HEK293 (cell line): Measurements from ENCODE around the gene GNAQ.

ENCODE experiments used
- CTCF ChIA-PET: fragments of 350-600 bp; formaldehyde crosslinking; extraction: SDS; loops from one replicate; lab custom pipeline; 2021; ENCODE audit warnings: antibody characterized with exemption; lab: Yijun Ruan, JAX
- POLR2A ChIA-PET: fragments of 300-600 bp; formaldehyde crosslinking; extraction: SDS; loops from one replicate; lab custom pipeline; 2020; ENCODE audit warnings: antibody characterized with exemption, inconsistent platforms; lab: Yijun Ruan, JAX
- H3K27ac ChIP-seq: fragments of 200-500 bp; sonication (Bioruptor generic); 2 replicates; pipeline ENCODE4 v1.5.1; 2014; ENCODE audit warnings: low read depth, low read length, control low read depth, inconsistent platforms; ENCODE audit errors: extremely low read depth
- H3K36me3 ChIP-seq, 2 experiments: fragments of 200-500 bp in 1 of 2; sonication (Bioruptor generic) in 1 of 2; 1 replicate in 1 of 2; 2 replicates in 1 of 2; pipeline ENCODE4 v1.5.1; 2014 to 2017; ENCODE audit warnings: inconsistent platforms in 2 of 2, low read length in 2 of 2; ENCODE audit not compliant: control insufficient read depth in 2 of 2, insufficient read depth in 1 of 2
- H3K4me1 ChIP-seq: fragments of 200-500 bp; sonication (Bioruptor generic); 2 replicates; pipeline ENCODE4 v1.5.1; 2014; ENCODE audit warnings: mild to moderate bottlenecking, low read length, inconsistent platforms; ENCODE audit not compliant: control insufficient read depth, insufficient read depth
- H3K4me3 ChIP-seq: 2 replicates; pipeline ENCODE4 v1.5.1; 2011; ENCODE audit warnings: low read depth, mild to moderate bottlenecking, control low read depth, low read length, moderate library complexity
- H3K9me3 ChIP-seq: fragments of 200-500 bp; sonication (Bioruptor generic); 2 replicates; pipeline ENCODE4 v1.5.1; 2014; ENCODE audit warnings: low read depth, low read length, inconsistent platforms; ENCODE audit not compliant: control insufficient read depth, insufficient read depth
- BCL11A ChIP-seq: fragments of 450-650 bp; formaldehyde crosslinking; IDR thresholded peaks from 2 replicates; pipeline ENCODE4 v1.5.1; 2016; ENCODE audit warnings: low read depth, missing biosample characterization, missing genetic modification characterization
- GFI1B ChIP-seq: fragments of 450-650 bp; formaldehyde crosslinking; IDR thresholded peaks from 2 replicates; pipeline ENCODE4 v1.5.1; 2016; ENCODE audit warnings: missing biosample characterization, missing genetic modification characterization
- GLI2 ChIP-seq: fragments of 450-650 bp; formaldehyde crosslinking; IDR thresholded peaks from 2 replicates; pipeline ENCODE4; 2017; ENCODE audit warnings: missing biosample characterization, missing genetic modification characterization, low read depth, borderline replicate concordance
- GLIS1 ChIP-seq: fragments of 450-650 bp; formaldehyde crosslinking; IDR thresholded peaks from 2 replicates; pipeline ENCODE4 v1.5.1; 2016; ENCODE audit warnings: missing biosample characterization, missing genetic modification characterization
- KLF9 ChIP-seq: fragments of 450-650 bp; formaldehyde crosslinking; IDR thresholded peaks from 2 replicates; pipeline ENCODE4 v1.5.1; 2016; ENCODE audit warnings: missing biosample characterization, missing genetic modification characterization, low read depth
- MEIS1 ChIP-seq: sonication (generic); formaldehyde crosslinking; IDR thresholded peaks from 2 replicates; pipeline ENCODE4 v1.8.1; 2022; ENCODE audit warnings: missing genetic modification reagents, mild to moderate bottlenecking, borderline replicate concordance
- ZNF146 ChIP-seq: fragments of 450-650 bp; formaldehyde crosslinking; IDR thresholded peaks from 2 replicates; pipeline ENCODE4 v1.5.1; 2016; ENCODE audit warnings: missing biosample characterization, missing genetic modification characterization
- ZNF16 ChIP-seq: fragments of 450-650 bp; formaldehyde crosslinking; IDR thresholded peaks from 2 replicates; pipeline ENCODE4 v1.5.1; 2016; ENCODE audit warnings: low read depth, missing biosample characterization, missing genetic modification characterization
- ZNF19 ChIP-seq: fragments of 450-650 bp; formaldehyde crosslinking; IDR thresholded peaks from 2 replicates; pipeline ENCODE4; 2016; ENCODE audit warnings: missing biosample characterization, missing genetic modification characterization, low read depth
- ZNF2 ChIP-seq: fragments of 450-650 bp; formaldehyde crosslinking; IDR thresholded peaks from 2 replicates; pipeline ENCODE4 v1.5.1; 2016; ENCODE audit warnings: missing biosample characterization, missing genetic modification characterization
- ZNF214 ChIP-seq: fragments of 450-650 bp; formaldehyde crosslinking; IDR thresholded peaks from 2 replicates; pipeline ENCODE4 v1.5.1; 2017; ENCODE audit warnings: missing biosample characterization, mild to moderate bottlenecking, missing genetic modification characterization, borderline replicate concordance
- ZNF223 ChIP-seq: fragments of 450-650 bp; formaldehyde crosslinking; IDR thresholded peaks from 2 replicates; pipeline ENCODE4 v1.5.1; 2016; ENCODE audit warnings: missing biosample characterization, missing genetic modification characterization
- ZNF292 ChIP-seq: fragments of 450-650 bp; formaldehyde crosslinking; IDR thresholded peaks from 2 replicates; pipeline ENCODE4 v1.5.1; 2016; ENCODE audit warnings: low read depth, missing biosample characterization, missing genetic modification characterization, borderline replicate concordance
- ZNF324 ChIP-seq: fragments of 450-650 bp; formaldehyde crosslinking; IDR thresholded peaks from 2 replicates; pipeline ENCODE4 v1.5.1; 2016; ENCODE audit warnings: missing biosample characterization, missing genetic modification characterization
- ZNF341 ChIP-seq: fragments of 450-650 bp; formaldehyde crosslinking; IDR thresholded peaks from 2 replicates; pipeline ENCODE4; 2016; ENCODE audit warnings: low read depth, missing biosample characterization, missing genetic modification characterization
- ZNF501 ChIP-seq: fragments of 450-650 bp; formaldehyde crosslinking; IDR thresholded peaks from 2 replicates; pipeline ENCODE4 v1.5.1; 2016; ENCODE audit warnings: missing biosample characterization, missing genetic modification characterization
- ZNF521 ChIP-seq: fragments of 450-650 bp; formaldehyde crosslinking; IDR thresholded peaks from 2 replicates; pipeline ENCODE4 v1.5.1; 2017; ENCODE audit warnings: missing biosample characterization, mild to moderate bottlenecking, missing genetic modification characterization
- ZNF624 ChIP-seq: fragments of 450-650 bp; formaldehyde crosslinking; IDR thresholded peaks from 2 replicates; pipeline ENCODE4 v1.5.1; 2017; ENCODE audit warnings: missing biosample characterization, missing genetic modification characterization
- ZNF670 ChIP-seq: fragments of 450-650 bp; formaldehyde crosslinking; IDR thresholded peaks from 2 replicates; pipeline ENCODE4 v1.5.1; 2016; ENCODE audit warnings: missing biosample characterization, missing genetic modification characterization, low read depth
- ZNF792 ChIP-seq: fragments of 450-650 bp; formaldehyde crosslinking; IDR thresholded peaks from 2 replicates; pipeline ENCODE4 v1.5.1; 2016; ENCODE audit warnings: missing biosample characterization, missing genetic modification characterization
- TF ChIP-seq, protein P1 (sequence below): fragments of 450-650 bp; formaldehyde crosslinking; IDR thresholded peaks from 2 replicates; pipeline ENCODE4 v1.5.1; 2016; ENCODE audit warnings: missing biosample characterization, missing genetic modification characterization
- TF ChIP-seq, protein P2 (sequence below): fragments of 450-650 bp; formaldehyde crosslinking; IDR thresholded peaks from 2 replicates; pipeline ENCODE4 v1.5.1; 2017; ENCODE audit warnings: missing biosample characterization, missing genetic modification characterization
- TF ChIP-seq, protein P3 (sequence below): fragments of 450-650 bp; formaldehyde crosslinking; IDR thresholded peaks from 2 replicates; pipeline ENCODE4 v1.5.1; 2017; ENCODE audit warnings: missing biosample characterization, missing genetic modification characterization

The GNAQ gene

DNA sequence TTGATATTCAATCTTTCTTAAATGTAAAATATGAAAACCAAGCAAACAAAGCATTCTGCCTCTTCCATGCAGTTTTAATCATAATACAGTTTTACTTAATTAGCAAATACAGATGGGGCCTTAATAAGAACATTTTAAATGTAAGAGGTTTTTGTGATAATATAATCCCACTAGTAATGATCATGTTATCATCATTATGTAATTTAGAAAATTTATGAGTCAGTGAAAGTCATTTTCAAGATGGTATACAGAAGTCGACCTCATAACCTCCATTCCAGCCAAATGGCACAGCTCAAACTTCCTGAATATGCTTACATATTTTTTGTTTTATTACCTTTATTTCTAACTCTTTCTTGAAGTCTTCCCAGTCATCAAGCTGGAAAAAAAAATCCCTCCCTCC, 281.3 kb downstream of the GNAQ start (continued):
- TF ChIP-seq, protein P1, sequence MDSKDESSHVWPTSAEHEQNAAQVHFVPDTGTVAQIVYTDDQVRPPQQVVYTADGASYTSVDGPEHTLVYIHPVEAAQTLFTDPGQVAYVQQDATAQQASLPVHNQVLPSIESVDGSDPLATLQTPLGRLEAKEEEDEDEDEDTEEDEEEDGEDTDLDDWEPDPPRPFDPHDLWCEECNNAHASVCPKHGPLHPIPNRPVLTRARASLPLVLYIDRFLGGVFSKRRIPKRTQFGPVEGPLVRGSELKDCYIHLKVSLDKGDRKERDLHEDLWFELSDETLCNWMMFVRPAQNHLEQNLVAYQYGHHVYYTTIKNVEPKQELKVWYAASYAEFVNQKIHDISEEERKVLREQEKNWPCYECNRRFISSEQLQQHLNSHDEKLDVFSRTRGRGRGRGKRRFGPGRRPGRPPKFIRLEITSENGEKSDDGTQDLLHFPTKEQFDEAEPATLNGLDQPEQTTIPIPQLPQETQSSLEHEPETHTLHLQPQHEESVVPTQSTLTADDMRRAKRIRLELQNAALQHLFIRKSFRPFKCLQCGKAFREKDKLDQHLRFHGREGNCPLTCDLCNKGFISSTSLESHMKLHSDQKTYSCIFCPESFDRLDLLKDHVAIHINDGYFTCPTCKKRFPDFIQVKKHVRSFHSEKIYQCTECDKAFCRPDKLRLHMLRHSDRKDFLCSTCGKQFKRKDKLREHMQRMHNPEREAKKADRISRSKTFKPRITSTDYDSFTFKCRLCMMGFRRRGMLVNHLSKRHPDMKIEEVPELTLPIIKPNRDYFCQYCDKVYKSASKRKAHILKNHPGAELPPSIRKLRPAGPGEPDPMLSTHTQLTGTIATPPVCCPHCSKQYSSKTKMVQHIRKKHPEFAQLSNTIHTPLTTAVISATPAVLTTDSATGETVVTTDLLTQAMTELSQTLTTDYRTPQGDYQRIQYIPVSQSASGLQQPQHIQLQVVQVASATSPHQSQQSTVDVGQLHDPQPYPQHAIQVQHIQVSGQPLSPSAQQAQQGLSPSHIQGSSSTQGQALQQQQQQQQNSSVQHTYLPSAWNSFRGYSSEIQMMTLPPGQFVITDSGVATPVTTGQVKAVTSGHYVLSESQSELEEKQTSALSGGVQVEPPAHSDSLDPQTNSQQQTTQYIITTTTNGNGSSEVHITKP (tag by site-specific recombination) = no peak
- TF ChIP-seq MEIS1 (no peak), ZNF2 (tag by site-specific recombination) (no peak), GLI2 (tag by site-specific recombination) (no peak), ZNF624 (tag by site-specific recombination) (no peak), GLIS1 (tag by site-specific recombination) (no peak), ZNF341 (tag by site-specific recombination) (no peak)

DNA sequence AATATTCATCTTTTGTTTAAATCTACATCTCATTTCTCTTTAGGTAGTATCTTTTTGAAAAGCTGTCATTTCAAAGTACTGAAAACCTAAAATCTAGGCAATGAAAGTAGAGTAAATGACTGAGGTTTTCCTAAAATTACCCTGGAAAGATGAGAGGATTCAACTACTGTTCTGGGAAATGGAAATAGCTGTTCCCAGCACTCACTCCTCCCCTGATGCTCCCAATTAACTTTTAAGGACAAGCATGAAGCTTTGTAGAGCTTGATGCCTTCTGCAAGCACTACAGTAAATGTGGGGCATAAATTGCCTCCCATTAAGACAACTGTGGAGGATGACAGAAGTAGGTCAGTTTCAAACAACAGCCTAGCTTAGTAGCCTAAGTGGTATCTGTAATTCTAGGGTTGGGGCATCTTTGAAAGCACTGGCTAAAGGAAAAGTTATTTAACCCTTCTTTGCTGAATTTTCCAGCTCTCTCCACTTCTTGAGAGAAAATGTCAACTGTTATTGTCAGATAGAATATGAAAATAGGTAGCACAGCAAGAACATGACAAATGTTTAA, 283.3 kb downstream of the GNAQ start:
- POLR2A ChIA-PET = no interaction called here
- H3K27ac ChIP-seq = no peak overlapping the region
- no peaks in the 10 kb centered on the region for H3K36me3 ChIP-seq

DNA sequence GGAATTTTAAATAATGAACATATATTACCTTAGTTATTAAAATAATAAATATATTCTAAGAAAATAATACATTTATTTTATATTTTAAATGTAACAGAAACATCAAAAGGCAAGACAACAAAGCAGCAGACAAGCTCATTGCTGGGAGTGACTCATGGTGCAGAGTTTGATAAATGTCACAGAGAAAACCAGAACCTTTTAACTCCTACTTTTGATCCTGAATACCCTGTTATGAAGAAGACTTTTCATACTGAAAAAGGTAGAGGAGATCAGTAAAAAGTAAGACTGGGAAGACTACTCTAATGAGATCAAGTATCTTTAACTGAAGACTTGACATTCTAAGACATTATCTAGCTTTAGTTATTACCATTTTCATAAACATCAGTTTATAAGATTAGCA, 284.4 kb downstream of the GNAQ start:
- POLR2A ChIA-PET = no interaction called here
- Histone ChIP-seq H3K4me3 (no peak overlapping the region), H3K9me3 (no peaks in the 10 kb centered on the region), H3K4me1 (no peaks in the 10 kb centered on the region), H3K27ac (no peak overlapping the region), H3K36me3 (no peaks in the 10 kb centered on the region)
- TF ChIP-seq ZNF223 (no peak), BCL11A (tag by site-specific recombination) (no peak), ZNF324 (tag by site-specific recombination) (no peak), KLF9 (tag by site-specific recombination) (no peak), ZNF521 (tag by site-specific recombination) (no peak), ZNF670 (tag by site-specific recombination) (no peak), GFI1B (tag by site-specific recombination) (no peak), ZNF501 (tag by site-specific recombination) (no peak)
- TF ChIP-seq, protein P2, sequence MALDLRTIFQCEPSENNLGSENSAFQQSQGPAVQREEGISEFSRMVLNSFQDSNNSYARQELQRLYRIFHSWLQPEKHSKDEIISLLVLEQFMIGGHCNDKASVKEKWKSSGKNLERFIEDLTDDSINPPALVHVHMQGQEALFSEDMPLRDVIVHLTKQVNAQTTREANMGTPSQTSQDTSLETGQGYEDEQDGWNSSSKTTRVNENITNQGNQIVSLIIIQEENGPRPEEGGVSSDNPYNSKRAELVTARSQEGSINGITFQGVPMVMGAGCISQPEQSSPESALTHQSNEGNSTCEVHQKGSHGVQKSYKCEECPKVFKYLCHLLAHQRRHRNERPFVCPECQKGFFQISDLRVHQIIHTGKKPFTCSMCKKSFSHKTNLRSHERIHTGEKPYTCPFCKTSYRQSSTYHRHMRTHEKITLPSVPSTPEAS (tag by site-specific recombination) = no peak
- TF ChIP-seq, protein P3, sequence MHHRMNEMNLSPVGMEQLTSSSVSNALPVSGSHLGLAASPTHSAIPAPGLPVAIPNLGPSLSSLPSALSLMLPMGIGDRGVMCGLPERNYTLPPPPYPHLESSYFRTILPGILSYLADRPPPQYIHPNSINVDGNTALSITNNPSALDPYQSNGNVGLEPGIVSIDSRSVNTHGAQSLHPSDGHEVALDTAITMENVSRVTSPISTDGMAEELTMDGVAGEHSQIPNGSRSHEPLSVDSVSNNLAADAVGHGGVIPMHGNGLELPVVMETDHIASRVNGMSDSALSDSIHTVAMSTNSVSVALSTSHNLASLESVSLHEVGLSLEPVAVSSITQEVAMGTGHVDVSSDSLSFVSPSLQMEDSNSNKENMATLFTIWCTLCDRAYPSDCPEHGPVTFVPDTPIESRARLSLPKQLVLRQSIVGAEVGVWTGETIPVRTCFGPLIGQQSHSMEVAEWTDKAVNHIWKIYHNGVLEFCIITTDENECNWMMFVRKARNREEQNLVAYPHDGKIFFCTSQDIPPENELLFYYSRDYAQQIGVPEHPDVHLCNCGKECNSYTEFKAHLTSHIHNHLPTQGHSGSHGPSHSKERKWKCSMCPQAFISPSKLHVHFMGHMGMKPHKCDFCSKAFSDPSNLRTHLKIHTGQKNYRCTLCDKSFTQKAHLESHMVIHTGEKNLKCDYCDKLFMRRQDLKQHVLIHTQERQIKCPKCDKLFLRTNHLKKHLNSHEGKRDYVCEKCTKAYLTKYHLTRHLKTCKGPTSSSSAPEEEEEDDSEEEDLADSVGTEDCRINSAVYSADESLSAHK (tag by site-specific recombination) = no peak
- CTCF ChIA-PET = interaction anchor here (0.7 to 1.1 kb wide), 2 partner anchors 13 to 37 kb away, joined by 3 to 4 read pairs; no protein-coding TSS in a partner anchor

More for the DNA sequence above, 283.3 kb downstream of the GNAQ start:
- no peak for TF ChIP-seq ZNF19
- TF ChIP-seq ZNF146 = no peak
- TF ChIP-seq ZNF214 (tag by site-specific recombination) = no peak
- TF ChIP-seq ZNF16 (tag by site-specific recombination) = no peak
- TF ChIP-seq ZNF292 (tag by site-specific recombination) = no peak
- TF ChIP-seq ZNF792 (tag by site-specific recombination) = no peak
- CTCF ChIA-PET = interaction anchor here (0.8 to 1.3 kb wide), 4 partner anchors 9 to 314 kb away, joined by 3 to 7 read pairs (median 4); no protein-coding TSS in a partner anchor
- Histone ChIP-seq H3K9me3 (no peaks in the 10 kb centered on the region), H3K4me1 (no peaks in the 10 kb centered on the region), H3K4me3 (no peak overlapping the region)
